ENCODE measurements around the gene HSD11B2. TPM values are rescaled to one million over a fixed set of nuclear protein-coding genes. Genes with fewer than 3 reads are reported as not detected.

The HSD11B2 gene
- total RNA-seq, 3 donors from 2014 or later (not counting 1 experiment from before 2014, with no cell fraction given): not detected

GRCh38 chr16:67399749-67400704 lies 30.9 kb upstream of the HSD11B2 start:
- Mint-ChIP-seq H3K36me3 (no peaks in the 10 kb centered on the region), H3K4me3 (no peak overlapping the region), H3K27ac (no peak overlapping the region), H3K4me1 (peaks cover 0 to 9% of the 10 kb centered on the region in 2 donors), H3K27me3 (ENCODE audit: low read depth in 2 of 2) (peaks cover 0 to 14% of the 10 kb centered on the region in 2 donors), H3K9me3 (no peaks in the 10 kb centered on the region)
- TF ChIP-seq CTCF (IDR thresholded peaks at IDR 0.05): peak; percentile 18
- WGBS (ENCODE audit: insufficient coverage): 79% methylated on average over 19 of the region's 19 CpGs
- Histone ChIP-seq H3K36me3 (ENCODE audit: control insufficient read depth, insufficient read depth, low read length) (no peaks in the 10 kb centered on the region), H3K9me3 (ENCODE audit: control insufficient read depth, insufficient read depth, low read length) (no peaks in the 10 kb centered on the region), H3K4me1 (ENCODE audit: control insufficient read depth, insufficient read depth, low read length) (peaks cover 14% of the 10 kb centered on the region), H3K4me3 (ENCODE audit: low read length) (no peak overlapping the region), H3K27me3 (ENCODE audit: control insufficient read depth, insufficient read depth, low read length) (peaks cover 8% of the 10 kb centered on the region), H3K27ac (ENCODE audit: low read length) (no peak overlapping the region)
- DNase-seq (no peak), ATAC-seq (peak in 1 of 3 donors; percentile 15)
- intact Hi-C loops (cut with micrococcal nuclease): no loop called here

- no peak overlapping the region for H3K27ac Mint-ChIP-seq
- H3K9me3 ChIP-seq (ENCODE audit: control insufficient read depth, insufficient read depth, low read length): no peaks in the 10 kb centered on the region
- WGBS (ENCODE audit: insufficient coverage): 91% methylated on average over 14 of the region's 14 CpGs
- no peak overlapping the region for H3K4me3 ChIP-seq (ENCODE audit: low read length)
- DNase-seq (no peak), ATAC-seq (no peak)
- H3K27me3 ChIP-seq (ENCODE audit: control insufficient read depth, insufficient read depth, low read length): peaks cover 3% of the 10 kb centered on the region
- no peaks in the 10 kb centered on the region for H3K36me3 ChIP-seq (ENCODE audit: control insufficient read depth, insufficient read depth, low read length)
- intact Hi-C loops (cut with micrococcal nuclease): no loop called here
- TF ChIP-seq CTCF (IDR thresholded peaks at IDR 0.05): no peak
- H3K4me1 ChIP-seq (ENCODE audit: control insufficient read depth, insufficient read depth, low read length): peaks cover 6% of the 10 kb centered on the region
- no peaks in the 10 kb centered on the region for H3K36me3 Mint-ChIP-seq
- peaks cover 0 to 10% of the 10 kb centered on the region in 2 donors for H3K27me3 Mint-ChIP-seq (ENCODE audit: low read depth in 2 of 2)
- H3K4me3 Mint-ChIP-seq: no peak overlapping the region
- H3K27ac ChIP-seq (ENCODE audit: low read length): no peak overlapping the region
- no peaks in the 10 kb centered on the region for H3K9me3 Mint-ChIP-seq
- peaks cover 0 to 9% of the 10 kb centered on the region in 2 donors for H3K4me1 Mint-ChIP-seq
These were observed 30.0 kb upstream of the HSD11B2 start for GRCh38 chr16:67400901-67401300.

- Histone ChIP-seq H3K9me3 (ENCODE audit: control insufficient read depth, insufficient read depth, low read length) (no peaks in the 10 kb centered on the region), H3K27me3 (ENCODE audit: control insufficient read depth, insufficient read depth, low read length) (no peaks in the 10 kb centered on the region), H3K4me3 (ENCODE audit: low read length) (no peak overlapping the region), H3K4me1 (ENCODE audit: control insufficient read depth, insufficient read depth, low read length) (peaks cover 5% of the 10 kb centered on the region), H3K36me3 (ENCODE audit: control insufficient read depth, insufficient read depth, low read length) (no peaks in the 10 kb centered on the region), H3K27ac (ENCODE audit: low read length) (no peak overlapping the region)
- DNase-seq: no peak
- H3K27ac Mint-ChIP-seq: no peak overlapping the region
- H3K36me3 Mint-ChIP-seq: no peaks in the 10 kb centered on the region
- intact Hi-C loops (cut with micrococcal nuclease): no loop called here
- ATAC-seq: no peak
- H3K4me1 Mint-ChIP-seq: peaks cover 0 to 9% of the 10 kb centered on the region in 2 donors
- no peak overlapping the region for H3K4me3 Mint-ChIP-seq
- WGBS (ENCODE audit: insufficient coverage): 73% methylated on average over 12 of the region's 12 CpGs
- peaks cover 0 to 5% of the 10 kb centered on the region in 2 donors for H3K27me3 Mint-ChIP-seq (ENCODE audit: low read depth in 2 of 2)
- no peak for TF ChIP-seq CTCF (IDR thresholded peaks at IDR 0.05)
- no peaks in the 10 kb centered on the region for H3K9me3 Mint-ChIP-seq
These were observed 26.9 kb upstream of the HSD11B2 start for GRCh38 chr16:67403976-67404555.

All from natural killer cell (primary cell).